K562 (cell line): Measurements from ENCODE around the gene TMEM164. TPM values are rescaled to one million over a fixed set of nuclear protein-coding genes. Genes with fewer than 3 reads are reported as not detected.

Experiments used
- ATAC-seq: fragments of 200-7000 bp; cut with Tn5 transposase; 3 replicates; pipeline ENCODE4 v1.9.1; 2020; ENCODE audit warnings: moderate library complexity
- BruUV-seq: library from RNA; stranded (reverse); fragments of 400-500 nt; replicated peaks from 2 replicates; lab custom pipeline; 2021; lab: Mats Ljungman, UMichigan
- CTCF ChIA-PET: fragments of 300-600 bp; formaldehyde crosslinking; extraction: SDS; loops from one replicate; lab custom pipeline; 2021; ENCODE audit warnings: low intra/inter-chr PET ratio; lab: Yijun Ruan, JAX
- POLR2A ChIA-PET: fragments of 300-600, 350-650 bp; sonication (Branson Sonifier 250); formaldehyde crosslinking; extraction: SDS; loops from one replicate; lab custom pipeline; 2021; ENCODE audit warnings: antibody characterized with exemption, inconsistent platforms; lab: Yijun Ruan, JAX
- DNase-seq, 4 experiments: peaks; one replicate each; pipeline versions ENCODE4 v3.0.0 to v3.0.0-alpha.2; 2011 to 2018; ENCODE audit warnings: low spot score in 3 of 4, mixed read lengths in 3 of 4; ENCODE audit errors: extremely low read depth in 1 of 4
- FAIRE-seq: peaks from 2 replicates; lab custom pipeline; 2011; peaks lifted over from hg19 to GRCh38; lab: Jason Lieb, UNC
- H2AFZ ChIP-seq: 2 replicates; pipeline ENCODE4 v1.6.0; 2011; ENCODE audit warnings: low read depth, low read length, control low read depth, inconsistent platforms
- H3K27ac ChIP-seq: fragments of 200-600 bp; 3 replicates; pipeline ENCODE4 v1.8.0; 2011; ENCODE audit warnings: low read depth, mild to moderate bottlenecking, control low read depth, inconsistent platforms, low read length, moderate library complexity, mixed read lengths; ENCODE audit errors: extremely low read depth
- H3K27me3 ChIP-seq, 2 experiments: fragments of 300-600 bp in 1 of 2; 2 replicates in 1 of 2; 3 replicates in 1 of 2; pipeline versions ENCODE4 v1.6.0 to v1.8.0; 2011; ENCODE audit warnings: inconsistent platforms in 2 of 2, low read length in 2 of 2, mild to moderate bottlenecking in 1 of 2, mixed read lengths in 1 of 2, moderate library complexity in 1 of 2; ENCODE audit not compliant: control insufficient read depth in 2 of 2, insufficient read depth in 2 of 2
- H3K36me3 ChIP-seq: fragments of 300-600 bp; 3 replicates; pipeline ENCODE4 v1.8.0; 2011; ENCODE audit warnings: mild to moderate bottlenecking, low read length, inconsistent platforms; ENCODE audit not compliant: control insufficient read depth, insufficient read depth
- H3K4me1 ChIP-seq, 2 experiments: fragments of 200-600 bp in 1 of 2; replicated peaks in 1 of 2; 2 replicates in 1 of 2; 3 replicates in 1 of 2; pipeline versions ENCODE4 v1.5.1 to v1.8.0; 2011; ENCODE audit warnings: inconsistent platforms in 2 of 2, low read length in 2 of 2, mild to moderate bottlenecking in 1 of 2, mixed read lengths in 1 of 2, moderate library complexity in 1 of 2; ENCODE audit not compliant: control insufficient read depth in 2 of 2, insufficient read depth in 2 of 2
- H3K4me2 ChIP-seq: 2 replicates; pipeline ENCODE4 v1.6.1; 2011; ENCODE audit warnings: low read length, control low read depth, inconsistent platforms, mixed read lengths; ENCODE audit not compliant: insufficient read depth
- H3K4me3 ChIP-seq: fragments of 200-600 bp; sonication (generic), shearing (Covaris generic); 2 replicates; pipeline ENCODE4 v1.5.1; 2016; ENCODE audit warnings: control low read depth, inconsistent platforms
- H3K79me2 ChIP-seq: fragments of 200-600 bp; 3 replicates; pipeline ENCODE4 v1.8.0; 2011; ENCODE audit warnings: low read length, inconsistent platforms; ENCODE audit not compliant: control insufficient read depth, insufficient read depth
- H3K9ac ChIP-seq, 2 experiments: 2 replicates each; pipeline versions ENCODE4 v1.6.0 to v1.6.1; 2011; ENCODE audit warnings: low read depth in 2 of 2, low read length in 2 of 2, control low read depth in 1 of 2, inconsistent platforms in 1 of 2, mild to moderate bottlenecking in 1 of 2, mixed read lengths in 1 of 2; ENCODE audit not compliant: insufficient read depth in 1 of 2
- H3K9me1 ChIP-seq: one replicate; pipeline ENCODE4 v1.6.0; 2011; ENCODE audit warnings: inconsistent platforms, mild to moderate bottlenecking, low read length, moderate library complexity; ENCODE audit not compliant: control insufficient read depth, insufficient read depth
- H3K9me3 ChIP-seq: replicated peaks from 2 replicates; pipeline ENCODE4 v1.5.1; 2011; ENCODE audit warnings: low read depth, low read length, inconsistent platforms; ENCODE audit not compliant: control insufficient read depth, insufficient read depth
- H4K20me1 ChIP-seq: replicated peaks from 2 replicates; pipeline ENCODE4 v1.6.1; 2011; ENCODE audit warnings: low read length, inconsistent platforms, mixed read lengths; ENCODE audit not compliant: control insufficient read depth, insufficient read depth
- ASH1L ChIP-seq: fragments of 450-650 bp; IDR thresholded peaks from 2 replicates; pipeline ENCODE4 v1.6.1; 2018; ENCODE audit warnings: borderline replicate concordance, mild to moderate bottlenecking, low read depth; ENCODE audit not compliant: partially characterized antibody
- CBFA2T2 ChIP-seq: fragments of 450-650 bp; conservative IDR thresholded peaks from 2 replicates; pipeline ENCODE4 v1.6.1; 2017; ENCODE audit warnings: mild to moderate bottlenecking
- CCAR2 ChIP-seq: fragments of 200-400 bp; formaldehyde crosslinking; IDR thresholded peaks from 2 replicates; pipeline ENCODE4 v1.6.1; 2017; ENCODE audit warnings: mild to moderate bottlenecking, low read depth, low read length
- CLOCK ChIP-seq: fragments of 250-450 bp; sonication (Bioruptor Pico); IDR thresholded peaks from 2 replicates; pipeline ENCODE4 v1.4.0; 2020; ENCODE audit warnings: mild to moderate bottlenecking, moderate library complexity, borderline replicate concordance
- ERF ChIP-seq: fragments of 450-650 bp; formaldehyde crosslinking; IDR thresholded peaks from 2 replicates; pipeline ENCODE4 v1.4.0; 2020; ENCODE audit warnings: mild to moderate bottlenecking, mixed read lengths
- ESRRA ChIP-seq: fragments of 450-650 bp; IDR thresholded peaks from 2 replicates; pipeline ENCODE4 v1.6.1; 2014; ENCODE audit warnings: low read depth, mild to moderate bottlenecking, moderate library complexity, borderline replicate concordance
- HES1 ChIP-seq: fragments of 450-650 bp; IDR thresholded peaks from 2 replicates; pipeline ENCODE4 v1.6.1; 2016; ENCODE audit warnings: low read depth, mild to moderate bottlenecking, moderate library complexity
- RAD51 ChIP-seq: fragments of 450-650 bp; IDR thresholded peaks from 2 replicates; pipeline ENCODE4 v1.7.1; 2016; ENCODE audit warnings: low read depth, mild to moderate bottlenecking, borderline replicate concordance
- SMARCE1 ChIP-seq: fragments of 450-650 bp; IDR thresholded peaks from 2 replicates; pipeline ENCODE4 v1.7.1; 2016; ENCODE audit warnings: mild to moderate bottlenecking
- TEAD1 ChIP-seq, 2 experiments: fragments of 450-650 bp in 1 of 2; sonication (generic) in 1 of 2; formaldehyde crosslinking; IDR thresholded peaks; 2 replicates each; pipeline versions ENCODE4 v1.4.0 to v1.8.0; 2020 to 2022; ENCODE audit warnings: mild to moderate bottlenecking in 2 of 2, missing genetic modification reagents in 1 of 2
- TFAM ChIP-seq: fragments of 250-450 bp; sonication (Bioruptor Pico); conservative IDR thresholded peaks from 2 replicates; pipeline ENCODE4 v1.5.0; 2021; ENCODE audit warnings: mild to moderate bottlenecking, moderate library complexity
- THAP12 ChIP-seq: fragments of 250-450 bp; sonication (Bioruptor Pico); IDR thresholded peaks from 2 replicates; pipeline ENCODE4 v1.9.0; 2021; ENCODE audit warnings: mild to moderate bottlenecking, inconsistent platforms
- ZBTB8A ChIP-seq: fragments of 450-650 bp; IDR thresholded peaks from 2 replicates; pipeline ENCODE4 v1.6.1; 2018; ENCODE audit warnings: mild to moderate bottlenecking, moderate library complexity; ENCODE audit not compliant: partially characterized antibody
- ZFP30 ChIP-seq: fragments of 250-450 bp; sonication (Bioruptor Pico); IDR thresholded peaks from 2 replicates; pipeline ENCODE4 v1.8.0; 2022; ENCODE audit warnings: moderate library complexity, mild to moderate bottlenecking, inconsistent platforms, borderline replicate concordance
- ZNF140 ChIP-seq: fragments of 250-450 bp; sonication (Bioruptor Pico); IDR thresholded peaks from 2 replicates; pipeline ENCODE4 v1.8.0; 2021; ENCODE audit warnings: moderate library complexity, mild to moderate bottlenecking, inconsistent platforms
- ZNF584 ChIP-seq: fragments of 200-800 bp; sonication (Bioruptor generic); IDR thresholded peaks from 2 replicates; pipeline ENCODE4 v1.6.1; 2016; ENCODE audit warnings: low read depth, mild to moderate bottlenecking, missing genetic modification characterization, missing compliant biosample characterization
- WGBS: fragments of 100-300 bp; shearing (Covaris generic); methylation state at CpG from one replicate; pipeline ENCODE4 v1.1.6; 2016; ENCODE audit warnings: low coverage, mixed read lengths; ENCODE audit not compliant: insufficient coverage; ENCODE audit errors: missing lambda C conversion rate; 5-methylcytosine and 5-hydroxymethylcytosine counted together
- in situ Hi-C: fragments of 300-500 bp; cut with MboI; formaldehyde crosslinking; loops from 4 replicates; pipeline ENCODE4 v1.15.0; 2018; ENCODE audit warnings: inconsistent platforms, mixed read lengths
- intact Hi-C: fragments of 100-400 bp; cut with micrococcal nuclease; formaldehyde crosslinking; loops from 2 replicates; pipeline ENCODE4 v1.14.2; 2022
- polyA plus RNA-seq, 8 experiments: library from polyadenylated mRNA; depleted of rRNA in 4 of 8; stranded (reverse) in 5 of 8; unstranded in 3 of 8; fragments of >200 nt; fragmentation: Nextera tagmentation in 2 of 8; fragmentation: Illumina TruSeq in 1 of 8; extraction: Ambion mirVana in 2 of 8; extraction: Trizol in 1 of 8; gene quantifications; 2 replicates each; pipeline versions ENCODE4 v1.2.1 to v1.2.3, GENCODE V29; 2011 to 2014; ENCODE audit warnings: inconsistent platforms in 1 of 8, missing spikeins in 1 of 8
- total RNA-seq, 7 experiments: library from RNA; depleted of rRNA in 6 of 7; stranded (reverse); fragments of >200 nt in 6 of 7; fragmentation: Illumina TruSeq in 2 of 7; extraction: Trizol in 2 of 7; gene quantifications; 2 replicates each; pipeline versions ENCODE4 v1.2.1 to v1.2.3, GENCODE V29; 2011 to 2021; ENCODE audit warnings: low replicate concordance in 1 of 7

The TMEM164 gene
- total and polyA plus RNA-seq, 9 of the 15 experiments (the other 6 are each of a cell fraction or from before 2014, with no cell fraction given) = 2.4 to 57.3 (median 23.1) TPM

- Histone ChIP-seq H4K20me1 (no peaks in the 10 kb centered on the region; the same call in 1 of the 2 replicates), H3K36me3 (peaks cover 31% of the 10 kb centered on the region), H3K27me3 (no peaks in the 10 kb centered on the region), H3K9me1 (no peaks in the 10 kb centered on the region), H2AFZ (no peak overlapping the region), H3K9ac (no peak overlapping the region), H3K4me3 (no peak overlapping the region), H3K4me2 (no peak overlapping the region), H3K9me3 (no peaks in the 10 kb centered on the region), H3K27ac (no peak overlapping the region), H3K4me1 (peaks cover under 1 to 12% of the 10 kb centered on the region in 2 experiments; a peak in 3 of 5 replicates), H3K79me2 (peaks cover 8% of the 10 kb centered on the region; the same call in 2 of the 3 replicates)
- ATAC-seq = no peak
- WGBS = 9% methylated on average over 2 of the region's 2 CpGs
- in situ Hi-C loops = loop anchor here (25.0 kb wide), 2 partner anchors 508 to 708 kb away; no protein-coding TSS in a partner anchor
- ChIA-PET POLR2A (no interaction called here), CTCF (no interaction called here)
- intact Hi-C loops = loop anchor here (10.0 kb wide), 2 partner anchors 669 to 691 kb away; partner anchors contain the start of gene GUCY2F
- FAIRE-seq = no peak
- no TSS peak for BruUV-seq
- DNase-seq = no peak
- TF ChIP-seq ZFP30 (CRISPR knock-in tag) = no peak
- TF ChIP-seq ASH1L = no peak
- TF ChIP-seq THAP12 (CRISPR knock-in tag) = no peak
- no peak for TF ChIP-seq SMARCE1
- TF ChIP-seq CCAR2 = no peak
- peak; percentile 47; the same call in 1 of the 2 replicates for TF ChIP-seq HES1
- TF ChIP-seq ZBTB8A = no peak
- no peak for TF ChIP-seq ZNF140
- TF ChIP-seq TFAM (CRISPR knock-in tag) = no peak
- TF ChIP-seq ESRRA = peak; percentile 48; the same call in 1 of the 2 replicates
- no peak for TF ChIP-seq ZNF584 (CRISPR knock-in tag)
- TF ChIP-seq TEAD1 (CRISPR knock-in tag; IDR thresholded peaks at IDR 0.05) = peak; percentile 27 to 89; a peak in 2 of 4 replicates
- TF ChIP-seq RAD51 = no peak
- no peak for TF ChIP-seq CBFA2T2
- no peak for TF ChIP-seq CLOCK
- no peak for TF ChIP-seq ERF
Measured at GRCh38 chrX:110153896-110154295, 151.0 kb downstream of the TMEM164 start.
